Stimulated activated CD8-positive, alpha-beta memory T cell treated with anti-CD3 and anti-CD28 coated beads, Interleukin-15, amount 100 ng/mL, for 1 hour (primary cell): ENCODE results near the gene PSMA7.

ENCODE experiments used
- DNase-seq: peaks from one replicate; pipeline ENCODE4 v3.0.0-alpha.2; 2020; ENCODE audit warnings: low read depth

Gene PSMA7

DNA sequence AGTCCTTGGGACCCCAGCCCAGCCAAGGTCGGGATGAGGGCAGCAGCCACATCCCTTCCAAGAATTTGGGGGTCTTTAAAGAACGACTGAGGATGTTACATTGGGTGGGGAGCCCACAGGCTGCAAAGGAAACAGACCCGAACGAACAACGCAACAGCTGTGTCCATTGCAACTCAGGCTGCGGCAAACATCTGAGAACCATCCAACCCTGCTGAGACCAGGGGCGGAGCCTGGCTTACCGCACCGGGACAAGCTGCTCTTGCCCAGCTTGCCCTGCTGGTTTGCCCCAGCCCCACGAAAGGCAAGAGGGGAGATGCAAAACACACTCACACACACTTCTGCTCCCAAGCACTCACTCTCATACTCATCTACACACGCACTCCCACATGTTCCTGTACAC lies 56.0 kb downstream of the PSMA7 start:
- DNase-seq, result no peak
